ENCODE results near the gene MYL11.

The MYL11 gene

DNA sequence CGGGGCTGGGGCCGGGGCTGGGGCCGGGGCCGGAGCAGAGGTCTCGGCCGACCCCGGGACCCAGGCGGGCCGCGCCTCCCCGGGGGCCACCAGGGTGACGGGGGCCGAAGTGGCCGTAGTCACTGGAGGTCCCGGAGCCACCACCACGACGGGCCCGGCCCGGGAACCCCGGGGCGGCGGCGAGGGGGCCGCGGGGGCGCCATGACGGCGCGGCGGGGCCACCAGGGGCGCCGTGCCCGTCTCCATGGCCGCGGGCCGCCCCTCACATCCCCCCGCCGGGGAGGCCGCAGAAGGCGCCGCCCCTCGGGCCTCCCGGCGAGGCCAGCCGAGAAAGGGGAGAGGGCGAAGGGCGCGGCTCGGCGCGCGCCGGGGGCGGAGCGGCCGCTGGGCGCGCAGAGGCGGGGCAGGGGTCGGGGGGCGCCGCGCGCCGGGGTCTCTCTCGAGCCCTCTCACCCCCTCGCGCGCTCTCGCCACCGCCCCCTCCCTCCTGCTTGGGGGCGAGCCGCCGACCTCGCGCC is 4.6 kb upstream of the MYL11 start (continued):
- no peak for TF ChIP-seq ZNF140 (tag by site-specific recombination; IDR thresholded peaks at IDR 0.05)

DNA sequence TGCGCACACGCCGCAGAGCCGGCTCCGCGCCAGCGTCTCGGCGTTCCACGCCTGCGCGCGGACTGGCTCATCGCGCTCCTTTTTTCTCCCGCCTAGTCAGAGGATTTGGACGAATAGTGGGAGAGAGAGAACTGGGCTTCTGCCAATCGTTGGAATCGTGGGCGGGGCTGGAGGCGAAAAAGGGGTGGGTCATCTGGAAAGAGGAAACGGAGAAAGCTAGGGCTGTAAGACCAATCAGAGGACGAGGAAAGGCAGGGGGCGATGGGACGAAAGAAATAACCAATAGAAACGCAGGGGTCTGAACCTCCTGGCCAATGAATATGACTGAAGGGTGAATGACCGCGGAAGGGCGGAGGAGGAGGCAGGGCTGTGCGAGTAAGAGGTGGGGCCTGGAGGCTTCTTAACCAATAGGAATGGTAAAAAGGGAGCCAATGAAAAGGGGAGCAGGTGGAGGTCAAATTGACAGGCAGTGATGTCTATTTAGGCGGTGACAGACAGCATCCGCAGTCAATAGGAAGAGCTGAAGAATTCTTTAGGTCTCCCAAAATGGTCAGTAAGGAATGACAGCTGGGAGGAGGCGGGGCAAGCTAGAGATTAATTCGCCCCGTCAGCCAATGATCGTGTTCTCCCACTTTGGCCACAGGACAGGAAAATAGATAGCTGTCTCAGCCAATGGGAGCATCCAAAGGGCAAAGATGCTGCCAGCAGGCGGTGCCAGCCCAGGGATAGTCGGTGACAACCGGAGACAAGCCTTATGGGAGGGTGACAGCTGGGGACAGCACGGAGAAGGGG is 4.0 kb upstream of the MYL11 start, which contains the start of gene TBC1D10B:
TSS of gene TBC1D10B (minus strand) at position 39 of the 792 bp plus-strand sequence. CDS start 311 bp downstream, outside the sequence.
- peaks cover 7% of the 10 kb centered on the region for H3K4me1 ChIP-seq (ENCODE audit: control insufficient read depth, insufficient read depth, low read length)
- no peaks in the 10 kb centered on the region for H3K9me3 ChIP-seq (ENCODE audit: control insufficient read depth, insufficient read depth, low read depth, low read length)
- CTCF ChIA-PET, result interaction anchor here (0.6 to 2.1 kb wide), 12 partner anchors 11 to 305 kb away, joined by 3 to 18 read pairs (median 4); partner anchors contain the start of genes ALDOA, DCTPP1, SEPTIN1 and TBX6
- peaks cover 6 to 18% of the 10 kb centered on the region in 2 experiments; a peak in 2 of 3 replicates for H3K36me3 ChIP-seq (ENCODE audit: control insufficient read depth in 2 of 2, insufficient read depth in 1 of 2, low read length in 2 of 2)
- POLR2A ChIA-PET, result interaction anchor here (0.5 to 4.2 kb wide), 32 partner anchors 9 to 305 kb away, joined by 3 to 60 read pairs (median 5); partner anchors contain the start of genes ALDOA, CD2BP2, CORO1A and DCTPP1
- peak within 1 kb of the TSS; percentile 78 for H3K27ac ChIP-seq (ENCODE audit: extremely low read depth, low read depth, low read length)
- H3K4me3 ChIP-seq (ENCODE audit: low read depth, low read length), result peak within 1 kb of the TSS; percentile 74
- TF ChIP-seq ZNF677 (tag by site-specific recombination; IDR thresholded peaks at IDR 0.05) (no peak), ZNF112 (tag by site-specific recombination; IDR thresholded peaks at IDR 0.05) (no peak), ZNF629 (tag by site-specific recombination; IDR thresholded peaks at IDR 0.05) (no peak), ZNF768 (tag by site-specific recombination; IDR thresholded peaks at IDR 0.05) (no peak), ZNF37A (tag by site-specific recombination; IDR thresholded peaks at IDR 0.05) (no peak), ZNF610 (tag by site-specific recombination; IDR thresholded peaks at IDR 0.05; ENCODE audit: borderline replicate concordance) (no peak), ZNF670 (tag by site-specific recombination; IDR thresholded peaks at IDR 0.05; ENCODE audit: low read depth) (no peak), SCRT1 (tag by site-specific recombination; IDR thresholded peaks at IDR 0.05; ENCODE audit: borderline replicate concordance) (no peak), ZNF510 (tag by site-specific recombination; IDR thresholded peaks at IDR 0.05; ENCODE audit: insufficient replicate concordance) (no peak), ZNF174 (tag by site-specific recombination; IDR thresholded peaks at IDR 0.05) (no peak), ZIC2 (tag by site-specific recombination; IDR thresholded peaks at IDR 0.05) (peak; percentile 38; the same call in 1 of the 2 replicates), ZNF544 (tag by site-specific recombination; IDR thresholded peaks at IDR 0.05) (no peak), ZNF354C (tag by site-specific recombination; IDR thresholded peaks at IDR 0.05; ENCODE audit: borderline replicate concordance, low read depth) (no peak), ZNF555 (tag by site-specific recombination; conservative IDR thresholded peaks at IDR 0.05) (no peak), ZNF292 (tag by site-specific recombination; IDR thresholded peaks at IDR 0.05; ENCODE audit: borderline replicate concordance, low read depth) (no peak), SP3 (tag by site-specific recombination; IDR thresholded peaks at IDR 0.05) (peak; percentile 99), ZNF146 (tag by site-specific recombination; IDR thresholded peaks at IDR 0.05) (no peak), ZBTB20 (tag by site-specific recombination; IDR thresholded peaks at IDR 0.05) (no peak)
- TF ChIP-seq, protein P1, sequence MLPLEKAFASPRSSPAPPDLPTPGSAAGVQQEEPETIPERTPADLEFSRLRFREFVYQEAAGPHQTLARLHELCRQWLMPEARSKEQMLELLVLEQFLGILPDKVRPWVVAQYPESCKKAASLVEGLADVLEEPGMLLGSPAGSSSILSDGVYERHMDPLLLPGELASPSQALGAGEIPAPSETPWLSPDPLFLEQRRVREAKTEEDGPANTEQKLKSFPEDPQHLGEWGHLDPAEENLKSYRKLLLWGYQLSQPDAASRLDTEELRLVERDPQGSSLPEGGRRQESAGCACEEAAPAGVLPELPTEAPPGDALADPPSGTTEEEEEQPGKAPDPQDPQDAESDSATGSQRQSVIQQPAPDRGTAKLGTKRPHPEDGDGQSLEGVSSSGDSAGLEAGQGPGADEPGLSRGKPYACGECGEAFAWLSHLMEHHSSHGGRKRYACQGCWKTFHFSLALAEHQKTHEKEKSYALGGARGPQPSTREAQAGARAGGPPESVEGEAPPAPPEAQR (tag by site-specific recombination; IDR thresholded peaks at IDR 0.05), result no peak
- TF ChIP-seq, protein P2, sequence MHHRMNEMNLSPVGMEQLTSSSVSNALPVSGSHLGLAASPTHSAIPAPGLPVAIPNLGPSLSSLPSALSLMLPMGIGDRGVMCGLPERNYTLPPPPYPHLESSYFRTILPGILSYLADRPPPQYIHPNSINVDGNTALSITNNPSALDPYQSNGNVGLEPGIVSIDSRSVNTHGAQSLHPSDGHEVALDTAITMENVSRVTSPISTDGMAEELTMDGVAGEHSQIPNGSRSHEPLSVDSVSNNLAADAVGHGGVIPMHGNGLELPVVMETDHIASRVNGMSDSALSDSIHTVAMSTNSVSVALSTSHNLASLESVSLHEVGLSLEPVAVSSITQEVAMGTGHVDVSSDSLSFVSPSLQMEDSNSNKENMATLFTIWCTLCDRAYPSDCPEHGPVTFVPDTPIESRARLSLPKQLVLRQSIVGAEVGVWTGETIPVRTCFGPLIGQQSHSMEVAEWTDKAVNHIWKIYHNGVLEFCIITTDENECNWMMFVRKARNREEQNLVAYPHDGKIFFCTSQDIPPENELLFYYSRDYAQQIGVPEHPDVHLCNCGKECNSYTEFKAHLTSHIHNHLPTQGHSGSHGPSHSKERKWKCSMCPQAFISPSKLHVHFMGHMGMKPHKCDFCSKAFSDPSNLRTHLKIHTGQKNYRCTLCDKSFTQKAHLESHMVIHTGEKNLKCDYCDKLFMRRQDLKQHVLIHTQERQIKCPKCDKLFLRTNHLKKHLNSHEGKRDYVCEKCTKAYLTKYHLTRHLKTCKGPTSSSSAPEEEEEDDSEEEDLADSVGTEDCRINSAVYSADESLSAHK (tag by site-specific recombination; IDR thresholded peaks at IDR 0.05), result no peak
- TF ChIP-seq, protein P3, sequence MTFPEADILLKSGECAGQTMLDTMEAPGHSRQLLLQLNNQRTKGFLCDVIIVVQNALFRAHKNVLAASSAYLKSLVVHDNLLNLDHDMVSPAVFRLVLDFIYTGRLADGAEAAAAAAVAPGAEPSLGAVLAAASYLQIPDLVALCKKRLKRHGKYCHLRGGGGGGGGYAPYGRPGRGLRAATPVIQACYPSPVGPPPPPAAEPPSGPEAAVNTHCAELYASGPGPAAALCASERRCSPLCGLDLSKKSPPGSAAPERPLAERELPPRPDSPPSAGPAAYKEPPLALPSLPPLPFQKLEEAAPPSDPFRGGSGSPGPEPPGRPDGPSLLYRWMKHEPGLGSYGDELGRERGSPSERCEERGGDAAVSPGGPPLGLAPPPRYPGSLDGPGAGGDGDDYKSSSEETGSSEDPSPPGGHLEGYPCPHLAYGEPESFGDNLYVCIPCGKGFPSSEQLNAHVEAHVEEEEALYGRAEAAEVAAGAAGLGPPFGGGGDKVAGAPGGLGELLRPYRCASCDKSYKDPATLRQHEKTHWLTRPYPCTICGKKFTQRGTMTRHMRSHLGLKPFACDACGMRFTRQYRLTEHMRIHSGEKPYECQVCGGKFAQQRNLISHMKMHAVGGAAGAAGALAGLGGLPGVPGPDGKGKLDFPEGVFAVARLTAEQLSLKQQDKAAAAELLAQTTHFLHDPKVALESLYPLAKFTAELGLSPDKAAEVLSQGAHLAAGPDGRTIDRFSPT (tag by site-specific recombination; IDR thresholded peaks at IDR 0.05), result peak; percentile 99
- TF ChIP-seq, protein P4, sequence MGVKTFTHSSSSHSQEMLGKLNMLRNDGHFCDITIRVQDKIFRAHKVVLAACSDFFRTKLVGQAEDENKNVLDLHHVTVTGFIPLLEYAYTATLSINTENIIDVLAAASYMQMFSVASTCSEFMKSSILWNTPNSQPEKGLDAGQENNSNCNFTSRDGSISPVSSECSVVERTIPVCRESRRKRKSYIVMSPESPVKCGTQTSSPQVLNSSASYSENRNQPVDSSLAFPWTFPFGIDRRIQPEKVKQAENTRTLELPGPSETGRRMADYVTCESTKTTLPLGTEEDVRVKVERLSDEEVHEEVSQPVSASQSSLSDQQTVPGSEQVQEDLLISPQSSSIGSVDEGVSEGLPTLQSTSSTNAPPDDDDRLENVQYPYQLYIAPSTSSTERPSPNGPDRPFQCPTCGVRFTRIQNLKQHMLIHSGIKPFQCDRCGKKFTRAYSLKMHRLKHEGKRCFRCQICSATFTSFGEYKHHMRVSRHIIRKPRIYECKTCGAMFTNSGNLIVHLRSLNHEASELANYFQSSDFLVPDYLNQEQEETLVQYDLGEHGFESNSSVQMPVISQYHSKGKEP (tag by site-specific recombination; IDR thresholded peaks at IDR 0.05), result no peak
- TF ChIP-seq, protein P5, sequence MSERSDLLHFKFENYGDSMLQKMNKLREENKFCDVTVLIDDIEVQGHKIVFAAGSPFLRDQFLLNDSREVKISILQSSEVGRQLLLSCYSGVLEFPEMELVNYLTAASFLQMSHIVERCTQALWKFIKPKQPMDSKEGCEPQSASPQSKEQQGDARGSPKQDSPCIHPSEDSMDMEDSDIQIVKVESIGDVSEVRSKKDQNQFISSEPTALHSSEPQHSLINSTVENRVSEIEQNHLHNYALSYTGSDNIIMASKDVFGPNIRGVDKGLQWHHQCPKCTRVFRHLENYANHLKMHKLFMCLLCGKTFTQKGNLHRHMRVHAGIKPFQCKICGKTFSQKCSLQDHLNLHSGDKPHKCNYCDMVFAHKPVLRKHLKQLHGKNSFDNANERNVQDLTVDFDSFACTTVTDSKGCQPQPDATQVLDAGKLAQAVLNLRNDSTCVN (tag by site-specific recombination; optimal IDR thresholded peaks at IDR 0.05), result peak; percentile 89

All from HEK293 (cell line).